Pons (tissue), 1 donor: ENCODE measurements around the gene ABHD16B.

Experiments
- DNase-seq: peaks from one replicate; pipeline ENCODE4 v3.0.0-alpha.2; 2016; ENCODE audit warnings: low spot score

The ABHD16B gene

GRCh38 chr20:63895952-63896263 is 34.6 kb downstream of the ABHD16B start:
- DNase-seq = peak; percentile 25

GRCh38 chr20:63896264-63897105 is 35.2 kb downstream of the ABHD16B start:
- peak; percentile 71 for DNase-seq

GRCh38 chr20:63897978-63898561 is 36.8 kb downstream of the ABHD16B start:
- DNase-seq = no peak

- no peak for DNase-seq
These were observed 37.7 kb downstream of the ABHD16B start for GRCh38 chr20:63898882-63899558.

- no peak for DNase-seq
These were observed 39.1 kb downstream of the ABHD16B start for GRCh38 chr20:63900413-63900812.

GRCh38 chr20:63903796-63904561 is 42.7 kb downstream of the ABHD16B start:
- DNase-seq = no peak

- DNase-seq = no peak
These were observed 46.8 kb downstream of the ABHD16B start for GRCh38 chr20:63908008-63908682.

GRCh38 chr20:63911176-63911575 is 49.9 kb downstream of the ABHD16B start:
- DNase-seq = peak; percentile 68
